Smooth muscle cell (in vitro differentiated cells): ENCODE results near the gene IFNAR1. TPM values are rescaled to one million over a fixed set of nuclear protein-coding genes. Genes with fewer than 3 reads are reported as not detected.
A peak's percentile ranks its signal among the peaks of the same experiment; 100 is the strongest.

Experiments used
- DNase-seq: peaks from one replicate; lab custom pipeline; 2025; ENCODE audit not compliant: unreplicated experiment; lab: John Stamatoyannopoulos, UW
- H2AFZ ChIP-seq: fragments of 200-600 bp; sonication (generic); 2 replicates; pipeline ENCODE4 v1.6.0; 2016; ENCODE audit warnings: antibody characterized with exemption, low read depth, mild to moderate bottlenecking
- H3F3A ChIP-seq: fragments of 200-600 bp; sonication (generic); 2 replicates; pipeline ENCODE4 v1.6.0; 2017; ENCODE audit warnings: antibody characterized with exemption, low read depth
- H3K27ac ChIP-seq: fragments of 200-600 bp; sonication (generic); 2 replicates; pipeline ENCODE4 v1.5.1; 2016; ENCODE audit warnings: low read depth, mild to moderate bottlenecking
- H3K27me3 ChIP-seq: fragments of 200-600 bp; sonication (generic); 2 replicates; pipeline ENCODE4 v1.6.1; 2016; ENCODE audit warnings: low read depth, mild to moderate bottlenecking
- H3K36me3 ChIP-seq: fragments of 200-600 bp; sonication (generic); 2 replicates; pipeline ENCODE4 v1.5.1; 2016; ENCODE audit warnings: low read depth
- H3K4me1 ChIP-seq: fragments of 200-600 bp; sonication (generic); 2 replicates; pipeline ENCODE4 v1.5.1; 2016; ENCODE audit warnings: low read depth
- H3K4me2 ChIP-seq: fragments of 200-600 bp; sonication (generic); 2 replicates; pipeline ENCODE4 v1.6.0; 2016; ENCODE audit warnings: mild to moderate bottlenecking
- H3K4me3 ChIP-seq: fragments of 200-600 bp; sonication (generic); 2 replicates; pipeline ENCODE4 v1.5.1; 2016; ENCODE audit warnings: mild to moderate bottlenecking
- H3K79me2 ChIP-seq: fragments of 200-600 bp; sonication (generic); 2 replicates; pipeline ENCODE4 v1.6.0; 2016; ENCODE audit warnings: low read depth, mild to moderate bottlenecking
- H3K9ac ChIP-seq: fragments of 200-600 bp; sonication (generic); 2 replicates; pipeline ENCODE4 v1.6.0; 2016; ENCODE audit warnings: low read depth
- H3K9me3 ChIP-seq: fragments of 200-600 bp; sonication (generic); replicated peaks from 2 replicates; pipeline ENCODE4 v1.5.1; 2016; ENCODE audit warnings: low read depth
- H4K20me1 ChIP-seq: fragments of 200-600 bp; sonication (generic); 2 replicates; pipeline ENCODE4 v1.6.0; 2016; ENCODE audit warnings: low read depth
- WGBS: methylation state at CpG from one replicate; pipeline ENCODE4 v1.1.7; 2016; ENCODE audit warnings: low lambda C conversion rate; 5-methylcytosine and 5-hydroxymethylcytosine counted together
- polyA plus RNA-seq: library from polyadenylated mRNA; unstranded; fragments of >200 nt; fragmentation: Nextera tagmentation; extraction: Ambion mirVana; gene quantifications from 2 replicates; pipeline ENCODE4 v1.2.1, GENCODE V29; 2016
- total RNA-seq: library from RNA; depleted of rRNA; stranded (reverse); fragments of >200 nt; gene quantifications from 2 replicates; pipeline ENCODE4 v1.2.3, GENCODE V29; 2014
- TF ChIP-seq, protein P1 (sequence below): fragments of 200-600 bp; sonication (generic); IDR thresholded peaks from 2 replicates; pipeline ENCODE4 v1.5.1; 2017; ENCODE audit warnings: borderline replicate concordance, mild to moderate bottlenecking, antibody characterized with exemption; ENCODE audit not compliant: insufficient read depth, poor library complexity, severe bottlenecking

IFNAR1 gene
- total and polyA plus RNA-seq, 2 experiments from 2014 or later = 37.1 to 93.0 TPM

GRCh38 chr21:33296156-33296555, 28.6 kb upstream of the IFNAR1 start:
- Histone ChIP-seq H3K27me3 (no peaks in the 10 kb centered on the region), H3K9ac (no peak overlapping the region), H3K9me3 (no peaks in the 10 kb centered on the region), H3F3A (no peaks in the 10 kb centered on the region), H3K4me3 (no peak overlapping the region), H3K4me1 (peaks cover 3% of the 10 kb centered on the region), H3K4me2 (no peak overlapping the region), H3K36me3 (no peaks in the 10 kb centered on the region), H3K27ac (no peak overlapping the region), H2AFZ (no peak overlapping the region), H3K79me2 (no peaks in the 10 kb centered on the region), H4K20me1 (no peaks in the 10 kb centered on the region)
- DNase-seq = no peak
- WGBS = 99% methylated on average over 6 of the region's 6 CpGs
- TF ChIP-seq, protein P1, sequence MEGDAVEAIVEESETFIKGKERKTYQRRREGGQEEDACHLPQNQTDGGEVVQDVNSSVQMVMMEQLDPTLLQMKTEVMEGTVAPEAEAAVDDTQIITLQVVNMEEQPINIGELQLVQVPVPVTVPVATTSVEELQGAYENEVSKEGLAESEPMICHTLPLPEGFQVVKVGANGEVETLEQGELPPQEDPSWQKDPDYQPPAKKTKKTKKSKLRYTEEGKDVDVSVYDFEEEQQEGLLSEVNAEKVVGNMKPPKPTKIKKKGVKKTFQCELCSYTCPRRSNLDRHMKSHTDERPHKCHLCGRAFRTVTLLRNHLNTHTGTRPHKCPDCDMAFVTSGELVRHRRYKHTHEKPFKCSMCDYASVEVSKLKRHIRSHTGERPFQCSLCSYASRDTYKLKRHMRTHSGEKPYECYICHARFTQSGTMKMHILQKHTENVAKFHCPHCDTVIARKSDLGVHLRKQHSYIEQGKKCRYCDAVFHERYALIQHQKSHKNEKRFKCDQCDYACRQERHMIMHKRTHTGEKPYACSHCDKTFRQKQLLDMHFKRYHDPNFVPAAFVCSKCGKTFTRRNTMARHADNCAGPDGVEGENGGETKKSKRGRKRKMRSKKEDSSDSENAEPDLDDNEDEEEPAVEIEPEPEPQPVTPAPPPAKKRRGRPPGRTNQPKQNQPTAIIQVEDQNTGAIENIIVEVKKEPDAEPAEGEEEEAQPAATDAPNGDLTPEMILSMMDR = no peak

- no peaks in the 10 kb centered on the region for H3K79me2 ChIP-seq
- no peaks in the 10 kb centered on the region for H3F3A ChIP-seq
- no peak overlapping the region for H3K9ac ChIP-seq
- no peaks in the 10 kb centered on the region for H3K9me3 ChIP-seq
- no peaks in the 10 kb centered on the region for H4K20me1 ChIP-seq
- no peaks in the 10 kb centered on the region for H3K36me3 ChIP-seq
- no peaks in the 10 kb centered on the region for H3K27me3 ChIP-seq
- no peak overlapping the region for H2AFZ ChIP-seq
- no peak overlapping the region for H3K4me3 ChIP-seq
- H3K4me2 ChIP-seq = no peak overlapping the region
- TF ChIP-seq, protein P1 = no peak
- DNase-seq = no peak
- WGBS = 85% methylated on average over 5 of the region's 5 CpGs
- no peak overlapping the region for H3K27ac ChIP-seq
- H3K4me1 ChIP-seq = peaks cover 3% of the 10 kb centered on the region
Observed at GRCh38 chr21:33299181-33299752, 25.5 kb upstream of the IFNAR1 start.

DNA sequence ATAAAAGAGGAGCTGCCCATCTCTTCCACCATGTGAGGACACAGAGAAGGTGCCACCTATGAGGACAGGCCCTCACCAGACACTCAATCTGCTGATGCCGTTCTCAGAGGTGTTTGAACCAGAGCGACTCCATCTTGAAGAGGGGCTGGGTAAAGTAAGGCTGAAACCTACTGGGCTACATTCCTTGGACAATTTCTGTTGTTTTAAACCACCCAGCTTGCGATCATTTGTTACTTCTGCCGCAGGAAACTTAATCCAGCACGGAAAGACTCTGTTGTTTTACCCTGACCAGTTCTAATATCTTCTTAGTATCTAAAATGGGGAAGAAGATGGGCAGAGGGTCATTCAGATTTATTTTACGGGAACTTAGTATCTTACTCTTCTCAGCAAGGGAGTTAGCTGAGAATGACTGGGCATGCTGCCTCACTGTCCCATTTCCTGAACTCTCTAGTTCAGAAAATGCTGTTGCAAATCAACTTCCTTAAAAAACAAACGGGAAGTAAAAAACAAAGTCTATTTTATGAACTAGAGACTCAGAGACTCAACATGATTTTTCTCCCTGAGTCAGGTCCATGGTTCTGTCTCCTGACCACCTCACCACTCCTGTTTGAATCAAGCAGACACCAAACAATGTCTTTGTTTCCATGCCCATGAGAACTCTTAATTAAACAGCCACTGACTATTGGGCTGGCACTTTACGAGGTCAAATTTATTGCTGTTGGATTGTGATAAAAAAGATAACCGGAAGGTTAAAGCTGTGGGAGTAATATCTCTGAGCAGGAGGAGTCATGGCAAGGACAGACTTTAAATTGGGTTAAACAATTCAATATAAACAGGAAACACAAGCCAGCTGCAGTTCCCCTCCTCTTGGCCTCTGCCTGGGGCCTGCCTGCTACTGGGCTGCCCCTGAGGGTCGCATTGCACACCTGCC, 23.8 kb upstream of the IFNAR1 start:
- no peak overlapping the region for H3K9ac ChIP-seq
- H3K4me1 ChIP-seq = peaks cover 3% of the 10 kb centered on the region
- WGBS = 66% methylated on average over 10 of the region's 10 CpGs
- TF ChIP-seq, protein P1 = no peak
- H3K4me2 ChIP-seq = peak overlapping the region; percentile 44
- no peak overlapping the region for H2AFZ ChIP-seq
- no peaks in the 10 kb centered on the region for H4K20me1 ChIP-seq
- H3K36me3 ChIP-seq = no peaks in the 10 kb centered on the region
- DNase-seq = no peak
- H3K27ac ChIP-seq = peak overlapping the region; percentile 16
- no peaks in the 10 kb centered on the region for H3K27me3 ChIP-seq
- H3K79me2 ChIP-seq = no peaks in the 10 kb centered on the region
- H3K9me3 ChIP-seq = no peaks in the 10 kb centered on the region
- no peaks in the 10 kb centered on the region for H3F3A ChIP-seq
- no peak overlapping the region for H3K4me3 ChIP-seq
